Natural killer cell treated with Interleukin-12 subunit alpha and Interleukin-12 subunit beta and Interleukin-15 and Interleukin-18, amount 100 ng/mL, for 72 hours (primary cell): ENCODE results near the gene ZNF33B. TPM values are rescaled to one million over a fixed set of nuclear protein-coding genes. Genes with fewer than 3 reads are reported as not detected.

Experiments used
- total RNA-seq, 2 donors: library from RNA; stranded (reverse); gene quantifications; one replicate each; pipeline ENCODE4 v1.2.3, GENCODE V29; 2022

ZNF33B gene
- total RNA-seq, 2 donors from 2014 or later: 5.9 to 7.2 TPM

Other genes starting within 250 kb of the ZNF33B start
- 10 to 100 TPM; 24.1 to 34.2 TPM for gene BMS1, start 144.2 kb upstream of the ZNF33B start, total RNA-seq